ENCODE measurements around the gene LRRC8D. TPM values are rescaled to one million over a fixed set of nuclear protein-coding genes. Genes with fewer than 3 reads are reported as not detected.

The LRRC8D gene
- total and polyA plus RNA-seq, 2 donors from 2014 or later = 16.3 to 36.6 TPM

DNA sequence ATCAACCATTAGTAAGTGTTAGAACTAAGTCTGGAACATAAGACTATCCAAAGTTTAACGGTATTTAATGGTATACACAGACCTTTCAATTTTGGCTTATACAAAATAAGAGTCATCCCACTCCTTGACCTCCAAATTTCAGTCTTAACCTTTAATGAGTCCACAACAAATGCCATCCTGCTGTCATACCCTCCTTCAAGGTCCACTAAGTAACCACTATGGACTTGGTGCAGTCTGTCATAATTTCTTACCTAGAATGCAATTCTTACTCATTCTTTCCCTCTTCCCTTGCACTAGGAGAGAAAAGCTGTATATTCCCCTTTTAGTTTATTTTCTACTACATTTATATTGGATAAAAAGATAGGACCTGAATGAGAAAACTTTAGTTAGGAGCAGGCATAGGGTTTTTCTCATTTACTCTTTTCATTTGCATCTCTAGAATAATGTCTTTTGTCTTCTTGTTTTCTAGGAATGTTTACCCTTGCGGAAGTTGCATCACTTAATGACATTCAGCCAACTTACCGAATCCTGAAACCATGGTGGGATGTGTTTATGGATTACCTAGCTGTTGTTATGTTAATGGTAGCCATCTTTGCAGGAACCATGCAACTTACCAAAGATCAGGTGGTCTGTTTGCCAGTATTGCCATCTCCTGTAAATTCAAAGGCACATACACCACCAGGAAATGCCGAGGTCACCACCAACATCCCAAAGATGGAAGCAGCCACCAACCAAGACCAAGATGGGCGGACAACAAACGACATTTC, 111.9 kb downstream of the LRRC8D start:
- TF ChIP-seq, protein P1, sequence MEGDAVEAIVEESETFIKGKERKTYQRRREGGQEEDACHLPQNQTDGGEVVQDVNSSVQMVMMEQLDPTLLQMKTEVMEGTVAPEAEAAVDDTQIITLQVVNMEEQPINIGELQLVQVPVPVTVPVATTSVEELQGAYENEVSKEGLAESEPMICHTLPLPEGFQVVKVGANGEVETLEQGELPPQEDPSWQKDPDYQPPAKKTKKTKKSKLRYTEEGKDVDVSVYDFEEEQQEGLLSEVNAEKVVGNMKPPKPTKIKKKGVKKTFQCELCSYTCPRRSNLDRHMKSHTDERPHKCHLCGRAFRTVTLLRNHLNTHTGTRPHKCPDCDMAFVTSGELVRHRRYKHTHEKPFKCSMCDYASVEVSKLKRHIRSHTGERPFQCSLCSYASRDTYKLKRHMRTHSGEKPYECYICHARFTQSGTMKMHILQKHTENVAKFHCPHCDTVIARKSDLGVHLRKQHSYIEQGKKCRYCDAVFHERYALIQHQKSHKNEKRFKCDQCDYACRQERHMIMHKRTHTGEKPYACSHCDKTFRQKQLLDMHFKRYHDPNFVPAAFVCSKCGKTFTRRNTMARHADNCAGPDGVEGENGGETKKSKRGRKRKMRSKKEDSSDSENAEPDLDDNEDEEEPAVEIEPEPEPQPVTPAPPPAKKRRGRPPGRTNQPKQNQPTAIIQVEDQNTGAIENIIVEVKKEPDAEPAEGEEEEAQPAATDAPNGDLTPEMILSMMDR (IDR thresholded peaks at IDR 0.05; ENCODE audit: borderline replicate concordance, extremely low read depth, insufficient read depth) = no peak
- Histone ChIP-seq H3K36me3 (ENCODE audit: control insufficient read depth in 2 of 3, insufficient read depth in 3 of 3, low read length in 3 of 3) (peaks cover 3 to 17% (median 14%) of the 10 kb centered on the region in 3 donors), H3K4me3 (ENCODE audit: low read length in 3 of 3) (no peak overlapping the region), H3K27me3 (ENCODE audit: control insufficient read depth, insufficient read depth, low read length) (no peaks in the 10 kb centered on the region), H3K9ac (ENCODE audit: low read length in 3 of 3) (no peak overlapping the region), H3K27ac (ENCODE audit: low read depth in 2 of 2, low read length in 2 of 2) (no peak overlapping the region), H3K9me3 (ENCODE audit: control insufficient read depth in 2 of 3, insufficient read depth in 1 of 3, low read length in 3 of 3) (no peaks in the 10 kb centered on the region), H3K4me1 (ENCODE audit: control insufficient read depth in 2 of 3, insufficient read depth in 2 of 3, low read depth in 1 of 3, low read length in 3 of 3) (no peaks in the 10 kb centered on the region)
- intact Hi-C loops (cut with DNase I) = no loop called here
- no peak for FAIRE-seq
- no peak for DNase-seq

DNA sequence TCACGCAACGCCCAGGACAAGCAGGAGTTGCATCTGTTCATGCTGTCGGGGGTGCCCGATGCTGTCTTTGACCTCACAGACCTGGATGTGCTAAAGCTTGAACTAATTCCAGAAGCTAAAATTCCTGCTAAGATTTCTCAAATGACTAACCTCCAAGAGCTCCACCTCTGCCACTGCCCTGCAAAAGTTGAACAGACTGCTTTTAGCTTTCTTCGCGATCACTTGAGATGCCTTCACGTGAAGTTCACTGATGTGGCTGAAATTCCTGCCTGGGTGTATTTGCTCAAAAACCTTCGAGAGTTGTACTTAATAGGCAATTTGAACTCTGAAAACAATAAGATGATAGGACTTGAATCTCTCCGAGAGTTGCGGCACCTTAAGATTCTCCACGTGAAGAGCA, 113.6 kb downstream of the LRRC8D start:
- no peaks in the 10 kb centered on the region for H3K4me1 ChIP-seq (ENCODE audit: control insufficient read depth in 2 of 3, insufficient read depth in 2 of 3, low read depth in 1 of 3, low read length in 3 of 3)
- TF ChIP-seq, protein P1 (IDR thresholded peaks at IDR 0.05; ENCODE audit: borderline replicate concordance, extremely low read depth, insufficient read depth) = no peak
- no peak overlapping the region for H3K9ac ChIP-seq (ENCODE audit: low read length in 3 of 3)
- H3K27me3 ChIP-seq (ENCODE audit: control insufficient read depth, insufficient read depth, low read length) = no peaks in the 10 kb centered on the region
- intact Hi-C loops (cut with DNase I) = no loop called here
- DNase-seq (no peak), FAIRE-seq (no peak)
- H3K4me3 ChIP-seq (ENCODE audit: low read length in 3 of 3) = no peak overlapping the region
- H3K27ac ChIP-seq (ENCODE audit: low read depth in 2 of 2, low read length in 2 of 2) = no peak overlapping the region
- H3K36me3 ChIP-seq (ENCODE audit: control insufficient read depth in 2 of 3, insufficient read depth in 3 of 3, low read length in 3 of 3) = peaks cover 3 to 17% (median 14%) of the 10 kb centered on the region in 3 donors
- no peaks in the 10 kb centered on the region for H3K9me3 ChIP-seq (ENCODE audit: control insufficient read depth in 2 of 3, insufficient read depth in 1 of 3, low read length in 3 of 3)

DNA sequence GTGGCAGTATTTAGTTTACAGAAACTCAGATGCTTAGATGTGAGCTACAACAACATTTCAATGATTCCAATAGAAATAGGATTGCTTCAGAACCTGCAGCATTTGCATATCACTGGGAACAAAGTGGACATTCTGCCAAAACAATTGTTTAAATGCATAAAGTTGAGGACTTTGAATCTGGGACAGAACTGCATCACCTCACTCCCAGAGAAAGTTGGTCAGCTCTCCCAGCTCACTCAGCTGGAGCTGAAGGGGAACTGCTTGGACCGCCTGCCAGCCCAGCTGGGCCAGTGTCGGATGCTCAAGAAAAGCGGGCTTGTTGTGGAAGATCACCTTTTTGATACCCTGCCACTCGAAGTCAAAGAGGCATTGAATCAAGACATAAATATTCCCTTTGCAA, 114.4 kb downstream of the LRRC8D start:
- no peaks in the 10 kb centered on the region for H3K9me3 ChIP-seq (ENCODE audit: control insufficient read depth in 2 of 3, insufficient read depth in 1 of 3, low read length in 3 of 3)
- no peak for FAIRE-seq
- H3K4me3 ChIP-seq (ENCODE audit: low read length in 3 of 3) = no peak overlapping the region
- no peaks in the 10 kb centered on the region for H3K27me3 ChIP-seq (ENCODE audit: control insufficient read depth, insufficient read depth, low read length)
- TF ChIP-seq, protein P1 (IDR thresholded peaks at IDR 0.05; ENCODE audit: borderline replicate concordance, extremely low read depth, insufficient read depth) = no peak
- no peak for DNase-seq
- H3K36me3 ChIP-seq (ENCODE audit: control insufficient read depth in 2 of 3, insufficient read depth in 3 of 3, low read length in 3 of 3) = peaks cover 3 to 17% (median 14%) of the 10 kb centered on the region in 3 donors
- no peaks in the 10 kb centered on the region for H3K4me1 ChIP-seq (ENCODE audit: control insufficient read depth in 2 of 3, insufficient read depth in 2 of 3, low read depth in 1 of 3, low read length in 3 of 3)
- intact Hi-C loops (cut with DNase I) = no loop called here
- no peak overlapping the region for H3K27ac ChIP-seq (ENCODE audit: low read depth in 2 of 2, low read length in 2 of 2)
- no peak overlapping the region for H3K9ac ChIP-seq (ENCODE audit: low read length in 3 of 3)

Measured in kidney (tissue), 14 donors.